HG02763 (cell line): Measurements from ENCODE around the gene ZBTB8A.
"Not testable (repeated sequence)": the region's sequence is repeated elsewhere in the genome, so short reads cannot be mapped to it uniquely, and the experiment has no call there.

Experiments
- ATAC-seq: cut with Tn5 transposase; IDR thresholded peaks from one replicate; pipeline ENCODE4 v1.9.1; 2021; ENCODE audit warnings: mild to moderate bottlenecking, moderate library complexity; ENCODE audit not compliant: unreplicated experiment

Gene ZBTB8A

DNA sequence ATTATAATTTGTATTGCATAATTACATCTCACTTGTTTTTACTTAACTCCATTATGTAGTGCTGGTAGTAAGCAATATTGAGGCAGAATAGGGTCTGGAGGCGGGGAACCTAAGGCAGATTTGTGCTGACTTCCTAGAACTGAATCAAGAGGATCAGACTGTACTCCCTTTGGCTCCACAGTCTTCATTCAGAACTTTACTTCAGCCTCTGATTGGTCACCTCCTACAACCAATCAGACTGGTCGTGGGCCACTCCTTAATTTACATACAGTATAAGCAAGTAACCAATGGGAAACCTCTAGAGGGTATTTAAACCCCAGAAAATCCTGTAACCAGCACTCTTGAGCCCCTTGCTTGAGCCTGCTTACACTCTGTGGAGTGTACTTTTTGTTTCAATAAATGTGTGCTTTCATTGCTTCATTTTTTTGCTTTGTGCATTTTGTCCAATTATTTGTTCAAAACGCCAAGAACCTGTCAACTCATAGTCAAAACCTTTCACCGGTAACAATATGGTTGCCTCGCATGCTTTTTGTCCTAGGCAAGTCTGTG, 79.5 kb downstream of the ZBTB8A start:
- ATAC-seq: no peak

- ATAC-seq: peak; percentile 64
Observed at GRCh38 chr1:32619701-32620485, 80.7 kb downstream of the ZBTB8A start.

DNA sequence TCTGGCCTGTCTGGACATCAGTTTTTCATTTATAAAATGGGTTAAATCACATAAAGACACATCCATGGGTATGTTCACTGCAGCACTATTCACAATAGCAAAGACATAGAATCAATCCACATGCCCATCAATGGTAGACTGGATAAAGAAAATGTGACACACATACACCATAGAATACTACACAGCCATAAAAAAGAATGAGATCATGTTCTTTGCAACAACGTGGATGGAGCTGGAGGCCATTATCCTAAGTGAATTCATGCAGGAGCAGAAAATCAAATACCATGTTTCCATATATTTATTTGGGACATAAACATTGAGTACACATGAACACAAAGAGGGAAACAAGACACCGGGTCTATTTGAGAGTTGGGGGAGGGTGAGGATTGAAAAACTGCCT, 83.0 kb downstream of the ZBTB8A start:
- no peak for ATAC-seq

GRCh38 chr1:32622806-32623681, 83.8 kb downstream of the ZBTB8A start:
- ATAC-seq: no peak

DNA sequence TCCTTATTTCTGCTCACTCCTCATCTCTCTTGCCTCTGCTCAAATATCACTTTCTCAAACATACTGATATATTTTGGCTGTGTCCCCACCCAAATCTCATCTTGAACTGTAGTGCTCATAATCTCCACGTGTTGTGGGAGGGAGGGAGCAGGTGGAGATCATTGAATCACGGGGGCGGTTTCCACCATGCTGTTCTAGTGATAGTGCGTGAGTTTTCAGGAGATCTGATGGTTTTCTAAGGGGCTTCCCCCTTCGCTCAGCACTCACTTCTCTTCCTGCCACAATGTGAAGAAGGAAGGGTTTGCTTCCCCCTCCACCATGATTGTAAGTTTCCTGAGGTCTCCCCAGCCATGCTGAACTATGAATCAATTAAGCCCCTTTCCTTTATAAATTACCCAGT, 84.5 kb downstream of the ZBTB8A start:
- no peak for ATAC-seq

DNA sequence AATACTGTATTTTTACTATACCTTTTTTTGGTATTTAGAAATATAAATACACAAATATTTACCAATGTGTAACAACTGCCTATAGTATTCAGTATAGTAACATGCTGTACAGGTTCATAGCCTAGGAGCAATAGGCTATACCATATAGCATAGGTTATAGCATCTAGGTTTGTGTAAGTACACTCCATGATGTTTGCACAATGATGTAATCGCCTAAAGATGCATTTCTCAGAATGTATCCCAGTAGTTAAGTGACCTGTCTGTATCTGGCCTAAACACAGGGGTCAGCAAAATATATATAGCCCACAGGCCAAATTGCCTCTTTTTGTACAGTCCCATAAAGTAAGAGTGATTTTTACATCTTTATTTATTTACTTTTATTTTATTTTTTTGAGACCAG, 86.9 kb downstream of the ZBTB8A start:
- ATAC-seq: no peak

DNA sequence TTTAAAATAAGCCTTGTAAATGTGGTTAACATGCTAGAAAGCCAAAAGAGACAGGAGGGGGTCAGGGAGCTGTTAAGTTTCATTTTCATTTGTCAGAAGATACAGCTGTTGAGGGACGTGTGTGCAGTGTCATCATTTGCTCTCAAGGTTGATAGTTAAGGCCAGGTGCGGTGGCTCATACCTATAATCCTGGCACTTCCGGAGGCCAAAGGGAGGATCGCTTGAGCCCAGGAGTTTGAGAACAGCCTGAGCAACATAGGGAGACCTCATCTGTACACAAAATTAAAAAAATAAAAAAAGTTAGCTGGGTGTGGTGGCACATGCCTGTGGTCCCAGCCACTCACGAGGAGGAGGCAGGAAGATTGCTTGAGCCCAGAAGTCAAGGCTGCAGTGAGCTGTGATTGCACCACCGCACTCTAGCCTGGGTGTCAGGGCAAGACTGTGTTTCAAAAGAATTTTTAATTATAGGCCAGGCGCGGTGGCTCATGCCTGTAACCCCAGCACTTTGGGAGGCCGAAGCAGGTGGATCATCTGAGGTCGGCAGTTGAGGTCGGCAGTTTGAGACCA, 88.5 kb downstream of the ZBTB8A start:
- ATAC-seq: peak; percentile 51

GRCh38 chr1:32630173-32630572, 90.9 kb downstream of the ZBTB8A start:
- not testable (repeated sequence) for ATAC-seq

DNA sequence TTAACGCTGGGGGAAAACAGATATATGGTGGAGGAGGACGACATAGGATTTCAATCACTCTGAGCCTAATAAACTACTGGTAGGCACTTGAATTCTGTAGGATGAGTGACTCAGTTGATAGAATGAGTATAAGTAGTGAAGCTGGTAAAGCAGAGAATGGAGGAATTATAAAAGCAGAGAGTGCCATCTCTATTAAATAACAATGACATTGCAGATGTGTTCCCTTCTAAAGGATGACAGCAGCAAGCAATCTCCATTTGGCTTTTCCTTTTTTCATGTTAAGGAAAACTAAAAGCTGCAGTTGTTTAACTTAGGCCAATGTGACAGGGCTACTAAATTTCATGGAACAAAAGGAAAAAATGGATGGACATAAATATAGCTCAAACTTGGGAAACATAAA, 93.6 kb downstream of the ZBTB8A start:
- no peak for ATAC-seq

GRCh38 chr1:32635508-32636277, 96.5 kb downstream of the ZBTB8A start:
- no peak for ATAC-seq

GRCh38 chr1:32636914-32637645, 97.9 kb downstream of the ZBTB8A start:
- no peak for ATAC-seq

- ATAC-seq: no peak
Observed at GRCh38 chr1:32639489-32640075, 100.4 kb downstream of the ZBTB8A start.

DNA sequence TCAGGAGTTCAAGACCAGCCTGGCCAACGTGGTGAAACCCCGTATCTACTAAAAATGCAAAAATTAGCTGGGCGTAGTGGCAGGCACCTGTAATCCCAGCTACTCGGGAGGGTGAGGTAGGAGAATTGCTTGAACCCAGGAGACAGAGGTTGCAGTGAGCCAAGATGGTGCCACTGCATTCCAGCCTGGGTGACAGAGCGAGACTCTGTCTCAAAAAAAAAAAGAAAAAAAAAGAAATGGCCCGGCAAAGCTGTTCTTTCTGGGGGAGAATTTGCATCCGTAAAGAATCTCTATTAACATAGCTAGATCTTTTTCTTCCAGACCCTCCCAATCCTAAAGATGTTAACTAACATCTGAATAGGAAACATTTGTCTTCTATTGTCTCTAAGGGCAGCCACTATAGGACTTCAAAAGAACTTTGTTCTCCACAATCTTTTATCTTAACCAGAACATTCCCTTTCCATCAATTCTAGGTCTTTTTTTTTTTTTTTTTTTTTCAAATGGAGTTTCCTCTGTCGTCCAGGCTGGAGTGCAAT, 103.1 kb downstream of the ZBTB8A start:
- not testable (repeated sequence) for ATAC-seq

GRCh38 chr1:32644426-32644825, 105.2 kb downstream of the ZBTB8A start:
- ATAC-seq: no peak

GRCh38 chr1:32647308-32648134, 108.3 kb downstream of the ZBTB8A start:
- no peak for ATAC-seq

DNA sequence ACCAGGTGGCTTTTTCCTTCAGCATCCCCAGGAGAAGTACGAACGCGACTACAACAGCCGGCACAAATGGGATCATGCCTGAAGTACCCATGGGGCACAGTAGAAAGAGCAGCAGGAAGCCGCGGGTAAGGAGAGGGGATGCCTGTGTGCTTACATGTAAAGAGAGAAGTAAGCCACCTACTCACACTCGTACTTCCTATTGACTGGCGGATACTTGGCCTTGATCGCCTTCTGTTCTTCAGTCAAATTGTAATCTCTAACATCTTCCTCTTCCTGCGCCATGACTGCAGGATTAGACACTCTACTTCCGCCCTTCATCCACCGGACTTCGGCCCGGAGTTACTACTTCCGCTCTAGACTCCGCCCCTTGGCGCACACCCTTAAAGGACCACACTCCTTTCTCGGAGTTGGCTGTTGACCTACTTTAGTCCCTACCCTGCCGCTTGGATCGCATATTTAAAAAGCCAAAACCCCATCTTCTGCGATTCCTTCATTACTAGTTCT, 111.1 kb downstream of the ZBTB8A start, which contains the start of gene ZBTB8OS:
ZBTB8OS (minus strand) TSS at position 303 of the 504 bp plus-strand sequence; CDS start at position 282, 21 bp downstream.
- ATAC-seq: peak; percentile 63

DNA sequence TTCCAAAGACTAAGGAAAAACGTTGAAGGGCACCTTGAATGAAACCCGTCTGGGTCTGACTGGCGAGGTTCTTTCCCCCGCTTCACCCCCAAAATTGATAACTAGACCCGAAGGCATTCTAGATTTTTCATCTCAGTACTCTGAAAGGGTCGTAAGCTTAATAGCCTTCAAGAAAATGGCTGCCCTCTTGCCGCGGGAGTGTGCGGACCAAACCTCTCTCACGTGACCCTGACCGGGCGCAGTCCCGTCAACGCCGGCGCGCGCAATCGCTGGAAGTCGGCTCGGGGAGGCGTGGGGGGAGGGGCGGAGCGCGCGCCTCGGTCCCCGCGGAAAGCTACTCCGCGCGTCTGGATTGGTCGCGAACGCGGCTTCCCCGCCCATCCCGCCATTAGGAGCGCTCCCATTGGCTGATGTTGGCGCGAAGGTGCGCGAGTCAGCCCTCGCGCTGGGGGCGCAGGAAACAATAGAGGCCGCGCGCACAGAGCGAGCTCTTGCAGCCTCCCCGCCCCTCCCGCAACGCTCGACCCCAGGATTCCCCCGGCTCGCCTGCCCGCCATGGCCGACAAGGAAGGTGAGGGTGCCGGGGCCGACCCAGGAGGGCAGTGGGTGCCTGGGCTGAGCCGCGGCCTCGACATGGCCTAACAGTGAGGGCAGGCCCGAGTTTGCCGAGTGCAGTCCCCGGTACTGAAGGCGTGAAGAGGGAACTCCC, 111.7 kb downstream of the ZBTB8A start, which contains the start of gene RBBP4:
RBBP4 (plus strand) TSS at position 457 of the 709 bp plus-strand sequence; CDS start at position 556, 99 bp downstream.
- peak; percentile 87 for ATAC-seq
